Activated naive CD8-positive, alpha-beta T cell treated with anti-CD3 and anti-CD28 coated beads for 36 hours (primary cell): ENCODE data around the gene ENTREP1. TPM values are rescaled to one million over a fixed set of nuclear protein-coding genes. Genes with fewer than 3 reads are reported as not detected.
"Not testable (repeated sequence)": the region's sequence is repeated elsewhere in the genome, so short reads cannot be mapped to it uniquely, and the experiment has no call there.

Experiments used
- DNase-seq: peaks from one replicate; pipeline ENCODE4 v3.0.0; 2021
- H3K27ac Mint-ChIP-seq: one replicate; pipeline ENCODE4 v1.8.0; 2022; ENCODE audit warnings: mild to moderate bottlenecking, moderate library complexity, mixed read lengths
- H3K27me3 Mint-ChIP-seq: one replicate; pipeline ENCODE4 v1.8.0; 2022; ENCODE audit warnings: mild to moderate bottlenecking, mixed read lengths
- H3K36me3 Mint-ChIP-seq: one replicate; pipeline ENCODE4 v1.8.0; 2021; ENCODE audit warnings: mild to moderate bottlenecking, mixed read lengths
- H3K4me1 Mint-ChIP-seq: one replicate; pipeline ENCODE4 v1.8.0; 2021; ENCODE audit warnings: mixed read lengths
- H3K4me3 Mint-ChIP-seq: one replicate; pipeline ENCODE4 v1.8.0; 2022; ENCODE audit warnings: mild to moderate bottlenecking, moderate library complexity, mixed read lengths
- H3K9me3 Mint-ChIP-seq: one replicate; pipeline ENCODE4 v1.8.0; 2022; ENCODE audit warnings: mixed read lengths
- total RNA-seq, 2 experiments: library from RNA; stranded (reverse); gene quantifications; one replicate each; pipeline ENCODE4 v1.2.3, GENCODE V29; 2021

The ENTREP1 gene
- total RNA-seq, 2 experiments from 2014 or later: not detected

GRCh38 chr9:69429281-69429680, 104.3 kb downstream of the ENTREP1 start:
- H3K4me3 Mint-ChIP-seq: no peak overlapping the region
- no peaks in the 10 kb centered on the region for H3K36me3 Mint-ChIP-seq
- no peaks in the 10 kb centered on the region for H3K9me3 Mint-ChIP-seq
- H3K27ac Mint-ChIP-seq: no peak overlapping the region
- DNase-seq: no peak
- no peaks in the 10 kb centered on the region for H3K4me1 Mint-ChIP-seq
- H3K27me3 Mint-ChIP-seq: peaks cover 6% of the 10 kb centered on the region

- H3K36me3 Mint-ChIP-seq: no peaks in the 10 kb centered on the region
- H3K4me3 Mint-ChIP-seq: no peak overlapping the region
- H3K9me3 Mint-ChIP-seq: no peaks in the 10 kb centered on the region
- no peak for DNase-seq
- H3K27ac Mint-ChIP-seq: no peak overlapping the region
- H3K4me1 Mint-ChIP-seq: no peaks in the 10 kb centered on the region
- peaks cover 2% of the 10 kb centered on the region for H3K27me3 Mint-ChIP-seq
These were observed 105.2 kb downstream of the ENTREP1 start for GRCh38 chr9:69430206-69430605.

GRCh38 chr9:69431203-69431602, 106.2 kb downstream of the ENTREP1 start:
- Mint-ChIP-seq H3K27ac (no peak overlapping the region), H3K4me1 (no peaks in the 10 kb centered on the region), H3K36me3 (no peaks in the 10 kb centered on the region), H3K4me3 (no peak overlapping the region), H3K9me3 (no peaks in the 10 kb centered on the region), H3K27me3 (no peaks in the 10 kb centered on the region)
- no peak for DNase-seq

GRCh38 chr9:69431777-69432176, 106.8 kb downstream of the ENTREP1 start:
- Mint-ChIP-seq H3K27me3 (no peaks in the 10 kb centered on the region), H3K4me1 (no peaks in the 10 kb centered on the region), H3K4me3 (no peak overlapping the region), H3K36me3 (no peaks in the 10 kb centered on the region), H3K27ac (no peak overlapping the region), H3K9me3 (no peaks in the 10 kb centered on the region)
- DNase-seq: no peak

- Mint-ChIP-seq H3K36me3 (no peaks in the 10 kb centered on the region), H3K4me1 (no peaks in the 10 kb centered on the region), H3K27me3 (no peaks in the 10 kb centered on the region), H3K27ac (no peak overlapping the region), H3K9me3 (no peaks in the 10 kb centered on the region), H3K4me3 (no peak overlapping the region)
- no peak for DNase-seq
These were observed 107.6 kb downstream of the ENTREP1 start for GRCh38 chr9:69432623-69433022.

GRCh38 chr9:69433392-69433791, 108.4 kb downstream of the ENTREP1 start:
- Mint-ChIP-seq H3K4me1 (no peaks in the 10 kb centered on the region), H3K4me3 (no peak overlapping the region), H3K9me3 (no peaks in the 10 kb centered on the region), H3K36me3 (no peaks in the 10 kb centered on the region), H3K27me3 (no peaks in the 10 kb centered on the region), H3K27ac (no peak overlapping the region)
- no peak for DNase-seq

GRCh38 chr9:69433968-69434367, 109.0 kb downstream of the ENTREP1 start:
- H3K27me3 Mint-ChIP-seq: no peaks in the 10 kb centered on the region
- H3K36me3 Mint-ChIP-seq: no peaks in the 10 kb centered on the region
- no peak overlapping the region for H3K27ac Mint-ChIP-seq
- no peak overlapping the region for H3K4me3 Mint-ChIP-seq
- no peaks in the 10 kb centered on the region for H3K9me3 Mint-ChIP-seq
- no peak for DNase-seq
- H3K4me1 Mint-ChIP-seq: no peaks in the 10 kb centered on the region

GRCh38 chr9:69439654-69440053, 114.6 kb downstream of the ENTREP1 start:
- DNase-seq, H3K27ac Mint-ChIP-seq, H3K36me3 Mint-ChIP-seq, H3K4me1 Mint-ChIP-seq, H3K4me3 Mint-ChIP-seq, H3K9me3 Mint-ChIP-seq: not testable (repeated sequence)
- H3K27me3 Mint-ChIP-seq: peaks cover 15% of the 10 kb centered on the region

- H3K9me3 Mint-ChIP-seq, H3K4me1 Mint-ChIP-seq, H3K27ac Mint-ChIP-seq, H3K4me3 Mint-ChIP-seq, DNase-seq, H3K36me3 Mint-ChIP-seq: not testable (repeated sequence)
- H3K27me3 Mint-ChIP-seq: peaks cover 17% of the 10 kb centered on the region
These were observed 115.4 kb downstream of the ENTREP1 start for GRCh38 chr9:69440254-69440955.

Other genes with a start within 250 kb of the ENTREP1 start
- 1 to 10 TPM; 4.1 to 5.9 TPM for gene TJP2, start 150.9 kb upstream of the ENTREP1 start, total RNA-seq